Measurements from ENCODE around the gene NAV2. TPM values are rescaled to one million over a fixed set of nuclear protein-coding genes. Genes with fewer than 3 reads are reported as not detected.
"Not testable (repeated sequence)": the region's sequence is repeated elsewhere in the genome, so short reads cannot be mapped to it uniquely, and the experiment has no call there.

Gene NAV2
- polyA plus RNA-seq, 2 donors, result 4.3 to 9.7 TPM

DNA sequence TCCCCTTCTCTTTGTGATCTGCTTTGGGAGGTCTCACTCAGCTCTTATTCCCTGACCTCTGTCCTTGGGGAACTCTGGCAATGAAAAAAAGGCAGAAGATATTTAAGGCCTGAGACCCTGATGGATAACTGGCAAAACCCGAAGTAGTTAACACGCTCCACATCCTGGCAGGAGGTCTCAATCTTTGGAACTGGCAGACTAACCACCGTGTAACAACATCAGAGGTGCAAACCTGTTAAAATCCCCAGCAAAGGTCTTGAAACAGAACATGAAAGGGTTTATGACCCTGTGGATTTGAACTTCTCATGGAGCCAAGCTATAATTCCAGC lies 287.3 kb downstream of the NAV2 start:
- H3K9me3 ChIP-seq (ENCODE audit: control insufficient read depth in 2 of 2, insufficient read depth in 1 of 2, low read depth in 1 of 2, low read length in 1 of 2), result no peaks in the 10 kb centered on the region
- H3K4me1 ChIP-seq (ENCODE audit: control insufficient read depth in 2 of 2, insufficient read depth in 2 of 2, low read length in 1 of 2), result peaks cover 2 to 3% of the 10 kb centered on the region in 2 donors
- H3K27ac ChIP-seq (ENCODE audit: low read depth in 2 of 2, low read length in 1 of 2), result no peak overlapping the region
- H3K4me3 ChIP-seq (ENCODE audit: low read depth in 1 of 2, low read length in 2 of 2), result no peak overlapping the region
- H3K27me3 ChIP-seq (ENCODE audit: control insufficient read depth in 1 of 2, insufficient read depth in 2 of 2, low read length in 2 of 2), result no peaks in the 10 kb centered on the region
- 69 to 70% methylated on average over 3 of the region's 3 CpGs for WGBS, 2 donors
- peaks cover 0 to 2% of the 10 kb centered on the region in 2 donors for H3K36me3 ChIP-seq (ENCODE audit: control insufficient read depth in 2 of 2, insufficient read depth in 2 of 2, low read length in 1 of 2)

DNA sequence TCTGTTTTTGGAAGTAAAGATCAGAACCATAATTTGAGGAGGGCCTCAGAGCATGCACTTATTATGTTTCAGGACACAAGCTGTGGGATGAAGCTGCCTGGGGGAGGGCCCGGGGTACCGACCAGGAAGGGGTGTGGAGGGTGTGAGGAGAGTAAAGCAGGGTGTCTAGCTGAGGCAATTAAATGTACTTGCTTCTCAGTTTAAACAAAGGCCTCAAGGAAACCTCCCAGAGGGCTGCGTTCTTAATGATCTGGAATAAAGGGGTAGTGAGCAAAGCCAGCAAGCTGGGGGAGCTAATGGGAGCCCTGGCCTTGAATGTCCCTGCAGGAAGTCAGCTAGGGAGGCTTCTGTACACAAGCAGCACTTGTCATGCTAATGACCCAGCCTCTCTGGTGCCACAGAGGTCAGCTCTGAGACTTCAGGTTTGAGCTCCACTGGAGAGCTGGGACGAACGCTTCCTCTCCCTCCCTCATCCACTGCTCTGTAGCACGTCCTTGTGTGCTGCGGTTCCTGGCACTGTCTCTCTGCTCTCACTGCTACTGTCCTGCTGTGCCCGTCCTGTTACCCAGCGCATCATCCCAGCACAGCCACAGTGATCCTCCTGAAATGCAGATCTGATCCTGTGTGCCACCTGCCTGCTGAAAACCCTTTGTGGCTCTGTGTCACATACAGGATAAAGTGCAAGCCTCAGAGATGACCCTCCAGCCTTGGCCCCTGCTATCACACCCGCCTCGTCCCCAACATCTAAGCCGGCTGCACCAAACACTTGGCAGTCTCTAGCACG lies 287.9 kb downstream of the NAV2 start:
- peaks cover 0 to 2% of the 10 kb centered on the region in 2 donors for H3K36me3 ChIP-seq (ENCODE audit: control insufficient read depth in 2 of 2, insufficient read depth in 2 of 2, low read length in 1 of 2)
- H3K27me3 ChIP-seq (ENCODE audit: control insufficient read depth in 1 of 2, insufficient read depth in 2 of 2, low read length in 2 of 2), result no peaks in the 10 kb centered on the region
- H3K27ac ChIP-seq (ENCODE audit: low read depth in 2 of 2, low read length in 1 of 2), result no peak overlapping the region
- H3K4me1 ChIP-seq (ENCODE audit: control insufficient read depth in 2 of 2, insufficient read depth in 2 of 2, low read length in 1 of 2), result peaks cover 2 to 3% of the 10 kb centered on the region in 2 donors
- no peaks in the 10 kb centered on the region for H3K9me3 ChIP-seq (ENCODE audit: control insufficient read depth in 2 of 2, insufficient read depth in 1 of 2, low read depth in 1 of 2, low read length in 1 of 2)
- H3K4me3 ChIP-seq (ENCODE audit: low read depth in 1 of 2, low read length in 2 of 2), result no peak overlapping the region
- 72 to 74% methylated on average over 12 to 13 of the region's 13 CpGs for WGBS, 2 donors

DNA sequence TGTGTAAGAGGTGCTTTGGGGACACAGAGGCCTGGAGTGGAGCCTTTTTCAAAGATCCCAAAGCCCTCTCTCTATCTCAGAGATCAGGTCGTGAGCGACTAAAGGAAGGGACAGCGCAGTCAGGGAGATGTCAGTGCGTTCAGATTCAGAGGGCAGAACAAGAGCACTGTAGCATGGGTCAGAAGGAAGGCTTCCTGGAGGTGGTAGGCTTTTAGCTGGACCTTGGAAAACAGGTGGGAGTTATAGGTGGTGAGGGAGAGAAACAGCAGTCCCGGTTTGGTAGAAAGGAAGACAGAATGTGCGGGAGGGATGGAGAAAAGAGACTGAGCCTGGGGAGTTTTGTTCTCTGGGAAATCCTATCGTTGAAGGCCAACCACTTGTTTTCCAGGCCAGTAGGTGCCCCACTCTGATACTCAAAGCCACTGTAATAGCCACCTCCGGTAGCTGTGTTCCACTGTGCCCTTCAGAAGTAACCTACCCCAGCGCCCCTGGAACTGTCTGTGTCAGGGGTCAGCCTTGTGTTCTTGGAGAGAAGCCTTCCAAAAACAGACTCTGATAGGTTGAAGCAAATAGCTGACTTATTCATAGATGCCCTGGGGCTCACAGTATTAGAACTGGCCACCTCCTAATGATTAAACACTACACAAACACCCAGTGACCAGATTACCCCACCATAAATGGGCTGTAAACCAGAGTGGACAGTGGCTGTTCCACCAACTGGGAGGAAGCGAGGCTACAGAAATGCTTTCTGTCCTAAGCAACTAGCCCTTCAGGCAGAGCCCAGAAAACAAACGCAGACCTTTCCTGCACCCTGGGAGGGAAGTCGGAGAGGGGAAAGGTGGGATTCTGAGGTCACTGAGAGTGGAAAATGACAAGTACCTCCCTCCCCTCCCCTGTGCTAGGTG lies 289.9 kb downstream of the NAV2 start:
- 81 to 84% methylated on average over 12 of the region's 12 CpGs for WGBS, 2 donors
- Histone ChIP-seq H3K27me3 (ENCODE audit: control insufficient read depth in 1 of 2, insufficient read depth in 2 of 2, low read length in 2 of 2) (no peaks in the 10 kb centered on the region), H3K4me1 (ENCODE audit: control insufficient read depth in 2 of 2, insufficient read depth in 2 of 2, low read length in 1 of 2) (peaks cover 2 to 3% of the 10 kb centered on the region in 2 donors), H3K36me3 (ENCODE audit: control insufficient read depth in 2 of 2, insufficient read depth in 2 of 2, low read length in 1 of 2) (peaks cover 0 to 2% of the 10 kb centered on the region in 2 donors), H3K27ac (ENCODE audit: low read depth in 2 of 2, low read length in 1 of 2) (no peak overlapping the region), H3K9me3 (ENCODE audit: control insufficient read depth in 2 of 2, insufficient read depth in 1 of 2, low read depth in 1 of 2, low read length in 1 of 2) (no peaks in the 10 kb centered on the region), H3K4me3 (ENCODE audit: low read depth in 1 of 2, low read length in 2 of 2) (no peak overlapping the region)

DNA sequence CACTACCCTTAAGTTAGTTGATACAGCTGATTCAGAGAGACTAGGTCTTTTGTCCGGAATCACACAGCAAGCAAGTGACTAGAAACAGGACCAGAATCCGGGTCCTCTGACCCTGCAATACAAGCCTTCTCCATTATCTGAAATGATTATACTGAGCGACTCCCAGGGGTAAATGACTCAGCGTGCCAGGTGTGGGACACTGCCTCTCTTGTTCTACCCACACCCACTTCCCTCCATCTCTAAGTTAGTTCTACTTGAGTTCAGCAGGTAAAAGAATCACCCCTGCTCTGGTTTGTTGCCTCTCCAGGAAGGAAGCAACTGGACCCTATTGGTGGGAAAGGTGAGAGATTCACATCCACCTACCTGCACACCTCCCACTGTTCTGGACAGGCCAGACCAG lies 290.7 kb downstream of the NAV2 start:
- Histone ChIP-seq H3K27ac (ENCODE audit: low read depth in 2 of 2, low read length in 1 of 2) (no peak overlapping the region), H3K27me3 (ENCODE audit: control insufficient read depth in 1 of 2, insufficient read depth in 2 of 2, low read length in 2 of 2) (no peaks in the 10 kb centered on the region), H3K4me3 (ENCODE audit: low read depth in 1 of 2, low read length in 2 of 2) (no peak overlapping the region), H3K36me3 (ENCODE audit: control insufficient read depth in 2 of 2, insufficient read depth in 2 of 2, low read length in 1 of 2) (peaks cover 0 to 2% of the 10 kb centered on the region in 2 donors), H3K4me1 (ENCODE audit: control insufficient read depth in 2 of 2, insufficient read depth in 2 of 2, low read length in 1 of 2) (peaks cover 2 to 3% of the 10 kb centered on the region in 2 donors), H3K9me3 (ENCODE audit: control insufficient read depth in 2 of 2, insufficient read depth in 1 of 2, low read depth in 1 of 2, low read length in 1 of 2) (no peaks in the 10 kb centered on the region)
- 69 to 77% methylated on average over 4 of the region's 4 CpGs for WGBS, 2 donors

DNA sequence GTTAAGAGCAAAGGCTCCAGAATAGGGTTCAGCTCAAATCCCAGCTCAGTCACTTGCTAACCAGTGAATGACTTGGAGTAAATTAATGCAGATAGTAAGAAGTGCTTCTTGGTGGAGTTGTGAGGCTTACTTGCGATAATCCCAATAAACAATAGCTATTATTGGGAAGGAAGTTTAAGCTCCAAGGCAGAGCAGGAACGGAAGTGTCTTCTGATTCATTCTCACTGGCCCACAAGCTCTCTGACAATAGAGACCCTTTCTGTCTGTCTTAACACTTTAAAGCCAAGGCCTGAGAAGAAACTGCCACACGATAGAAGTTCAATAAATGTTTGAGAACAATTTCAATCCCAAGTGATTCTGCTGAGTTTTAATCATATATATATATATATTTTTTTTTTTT lies 292.2 kb downstream of the NAV2 start:
- WGBS, 2 donors, result 69 to 82% methylated on average over 3 of the region's 3 CpGs
- Histone ChIP-seq H3K27ac (ENCODE audit: low read depth in 2 of 2, low read length in 1 of 2) (no peak overlapping the region), H3K4me1 (ENCODE audit: control insufficient read depth in 2 of 2, insufficient read depth in 2 of 2, low read length in 1 of 2) (peaks cover 2 to 3% of the 10 kb centered on the region in 2 donors), H3K27me3 (ENCODE audit: control insufficient read depth in 1 of 2, insufficient read depth in 2 of 2, low read length in 2 of 2) (no peaks in the 10 kb centered on the region), H3K36me3 (ENCODE audit: control insufficient read depth in 2 of 2, insufficient read depth in 2 of 2, low read length in 1 of 2) (peaks cover 0 to 2% of the 10 kb centered on the region in 2 donors), H3K4me3 (ENCODE audit: low read depth in 1 of 2, low read length in 2 of 2) (no peak overlapping the region), H3K9me3 (ENCODE audit: control insufficient read depth in 2 of 2, insufficient read depth in 1 of 2, low read depth in 1 of 2, low read length in 1 of 2) (no peaks in the 10 kb centered on the region)

DNA sequence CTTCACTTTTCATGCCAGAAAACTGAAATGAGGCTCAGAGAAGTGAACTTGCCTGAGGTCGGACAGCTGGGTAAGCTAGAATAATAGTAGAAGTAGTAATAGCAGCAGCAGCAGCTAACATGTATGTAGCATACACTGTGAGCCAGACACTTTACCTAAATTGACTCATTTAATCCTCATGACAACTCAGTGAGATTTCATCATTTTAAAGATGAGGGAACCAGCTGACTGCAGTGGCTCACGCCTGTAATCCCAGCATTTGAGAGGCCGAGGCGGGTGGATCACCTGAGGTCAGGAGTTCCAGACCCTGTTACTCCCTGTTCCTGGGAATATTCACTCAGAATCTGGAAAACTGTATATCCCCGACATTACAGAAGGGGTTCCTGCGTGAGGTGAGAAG lies 293.1 kb downstream of the NAV2 start:
- WGBS, 2 donors, result 64 to 71% methylated on average over 6 of the region's 6 CpGs
- Histone ChIP-seq H3K4me3 (ENCODE audit: low read depth in 1 of 2, low read length in 2 of 2) (no peak overlapping the region), H3K9me3 (ENCODE audit: control insufficient read depth in 2 of 2, insufficient read depth in 1 of 2, low read depth in 1 of 2, low read length in 1 of 2) (no peaks in the 10 kb centered on the region), H3K4me1 (ENCODE audit: control insufficient read depth in 2 of 2, insufficient read depth in 2 of 2, low read length in 1 of 2) (peaks cover under 1% of the 10 kb centered on the region in 2 donors), H3K27ac (ENCODE audit: low read depth in 2 of 2, low read length in 1 of 2) (peak overlapping the region in 1 of 2 donors; percentile 31), H3K36me3 (ENCODE audit: control insufficient read depth in 2 of 2, insufficient read depth in 2 of 2, low read length in 1 of 2) (peaks cover 0 to 2% of the 10 kb centered on the region in 2 donors), H3K27me3 (ENCODE audit: control insufficient read depth in 1 of 2, insufficient read depth in 2 of 2, low read length in 2 of 2) (no peaks in the 10 kb centered on the region)

DNA sequence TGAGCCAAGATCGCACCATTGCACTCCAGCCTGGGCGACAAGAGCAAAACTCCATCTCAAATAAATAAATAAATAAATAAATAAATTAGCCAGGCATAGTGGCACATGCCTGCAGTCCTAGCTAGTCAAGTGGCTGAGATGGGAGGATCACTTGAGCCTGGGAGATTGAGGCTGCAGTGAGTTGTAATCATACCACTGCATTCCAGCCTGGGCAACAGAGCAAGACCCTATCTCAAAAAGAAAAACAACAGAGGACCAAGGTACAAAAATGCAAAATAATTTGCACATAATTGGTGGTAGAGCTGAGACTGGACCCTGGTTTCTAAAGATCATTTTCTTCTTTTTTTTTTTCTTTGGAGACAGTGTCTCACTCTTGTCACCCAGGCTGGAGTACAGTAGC lies 294.0 kb downstream of the NAV2 start:
- not testable (repeated sequence) for H3K27me3 ChIP-seq (ENCODE audit: control insufficient read depth in 1 of 2, insufficient read depth in 2 of 2, low read length in 2 of 2); H3K4me3 ChIP-seq (ENCODE audit: low read depth in 1 of 2, low read length in 2 of 2); H3K9me3 ChIP-seq (ENCODE audit: control insufficient read depth in 2 of 2, insufficient read depth in 1 of 2, low read depth in 1 of 2, low read length in 1 of 2); H3K27ac ChIP-seq (ENCODE audit: low read depth in 2 of 2, low read length in 1 of 2); H3K4me1 ChIP-seq (ENCODE audit: control insufficient read depth in 2 of 2, insufficient read depth in 2 of 2, low read length in 1 of 2); H3K36me3 ChIP-seq (ENCODE audit: control insufficient read depth in 2 of 2, insufficient read depth in 2 of 2, low read length in 1 of 2)
- 98 to 100% methylated on average over 2 of the region's 2 CpGs for WGBS, 2 donors

DNA sequence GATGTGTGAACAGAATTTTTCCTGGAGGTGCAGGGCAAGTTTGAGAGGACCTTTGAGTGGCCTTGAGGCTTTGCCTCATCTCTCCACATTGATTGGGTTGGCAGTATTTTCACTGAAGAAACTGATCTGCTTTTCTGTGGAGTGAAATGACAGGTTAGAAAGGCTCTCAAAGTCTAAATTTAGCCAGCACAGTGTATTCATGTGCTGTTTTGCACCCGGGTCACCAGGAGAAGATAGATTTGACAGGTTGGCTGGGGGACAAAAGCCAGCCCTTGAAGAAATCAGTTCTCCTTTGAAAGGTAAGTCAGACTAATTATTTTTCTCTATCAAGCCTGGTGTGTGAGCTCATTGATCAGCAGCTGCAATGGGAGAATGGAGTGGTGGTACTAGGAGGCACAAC lies 294.7 kb downstream of the NAV2 start:
- H3K36me3 ChIP-seq (ENCODE audit: control insufficient read depth in 2 of 2, insufficient read depth in 2 of 2, low read length in 1 of 2), result no peaks in the 10 kb centered on the region
- H3K4me1 ChIP-seq (ENCODE audit: control insufficient read depth in 2 of 2, insufficient read depth in 2 of 2, low read length in 1 of 2), result no peaks in the 10 kb centered on the region
- H3K4me3 ChIP-seq (ENCODE audit: low read depth in 1 of 2, low read length in 2 of 2), result no peak overlapping the region
- H3K27ac ChIP-seq (ENCODE audit: low read depth in 2 of 2, low read length in 1 of 2), result no peak overlapping the region
- no peaks in the 10 kb centered on the region for H3K9me3 ChIP-seq (ENCODE audit: control insufficient read depth in 2 of 2, insufficient read depth in 1 of 2, low read depth in 1 of 2, low read length in 1 of 2)
- H3K27me3 ChIP-seq (ENCODE audit: control insufficient read depth in 1 of 2, insufficient read depth in 2 of 2, low read length in 2 of 2), result no peaks in the 10 kb centered on the region
- WGBS, 2 donors, result 41 to 59% methylated on average over 1 of the region's 1 CpG

DNA sequence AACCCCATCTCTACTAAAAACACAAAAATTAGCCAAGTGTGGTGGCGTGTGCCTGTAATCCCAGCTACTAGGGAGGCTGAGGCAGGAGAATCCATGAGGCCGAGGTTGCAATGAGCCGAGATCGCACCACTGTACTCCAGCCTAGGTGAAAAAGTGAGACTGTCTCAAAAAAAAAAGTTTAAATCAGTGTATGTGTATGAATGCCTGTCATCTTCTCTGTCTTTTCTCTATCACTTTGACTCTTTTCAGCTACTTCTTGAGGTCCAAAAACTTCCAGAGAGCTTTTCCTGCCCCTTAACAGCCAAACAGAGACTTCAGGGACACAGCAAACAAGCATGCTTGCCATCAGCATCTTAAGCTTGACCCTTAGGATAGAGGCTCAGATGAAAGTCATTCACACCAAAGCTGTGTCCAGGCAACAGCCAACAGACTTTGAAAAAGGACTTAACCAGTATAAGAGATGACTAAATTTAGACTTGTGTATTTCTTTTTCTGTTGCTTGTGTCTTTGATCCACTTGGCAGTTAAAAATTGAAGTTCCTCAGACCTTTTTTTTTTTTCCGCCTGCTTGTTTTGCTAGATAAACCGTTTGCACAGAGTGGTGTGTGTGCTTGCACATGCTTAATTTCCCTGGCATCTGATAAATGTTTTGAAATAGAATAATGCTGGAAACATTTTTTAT lies 295.7 kb downstream of the NAV2 start:
- H3K4me1 ChIP-seq (ENCODE audit: control insufficient read depth in 2 of 2, insufficient read depth in 2 of 2, low read length in 1 of 2), result no peaks in the 10 kb centered on the region
- H3K4me3 ChIP-seq (ENCODE audit: low read depth in 1 of 2, low read length in 2 of 2), result no peak overlapping the region
- no peak overlapping the region for H3K27ac ChIP-seq (ENCODE audit: low read depth in 2 of 2, low read length in 1 of 2)
- no peaks in the 10 kb centered on the region for H3K36me3 ChIP-seq (ENCODE audit: control insufficient read depth in 2 of 2, insufficient read depth in 2 of 2, low read length in 1 of 2)
- no peaks in the 10 kb centered on the region for H3K27me3 ChIP-seq (ENCODE audit: control insufficient read depth in 1 of 2, insufficient read depth in 2 of 2, low read length in 2 of 2)
- WGBS, 2 donors, result 62 to 73% methylated on average over 6 of the region's 6 CpGs
- H3K9me3 ChIP-seq (ENCODE audit: control insufficient read depth in 2 of 2, insufficient read depth in 1 of 2, low read depth in 1 of 2, low read length in 1 of 2), result no peaks in the 10 kb centered on the region

Measured in esophagus (tissue), 2 donors.